COLO829 (cell line): ENCODE results near the gene LDHD.
A peak's percentile ranks its signal among the peaks of the same experiment; 100 is the strongest.

ENCODE experiments used
- DNase-seq: peaks from one replicate; pipeline ENCODE4 v3.0.0; 2012; ENCODE audit warnings: low spot score

The LDHD gene

GRCh38 chr16:75114946-75115825 is 1.4 kb downstream of the LDHD start:
- no peak for DNase-seq

DNA sequence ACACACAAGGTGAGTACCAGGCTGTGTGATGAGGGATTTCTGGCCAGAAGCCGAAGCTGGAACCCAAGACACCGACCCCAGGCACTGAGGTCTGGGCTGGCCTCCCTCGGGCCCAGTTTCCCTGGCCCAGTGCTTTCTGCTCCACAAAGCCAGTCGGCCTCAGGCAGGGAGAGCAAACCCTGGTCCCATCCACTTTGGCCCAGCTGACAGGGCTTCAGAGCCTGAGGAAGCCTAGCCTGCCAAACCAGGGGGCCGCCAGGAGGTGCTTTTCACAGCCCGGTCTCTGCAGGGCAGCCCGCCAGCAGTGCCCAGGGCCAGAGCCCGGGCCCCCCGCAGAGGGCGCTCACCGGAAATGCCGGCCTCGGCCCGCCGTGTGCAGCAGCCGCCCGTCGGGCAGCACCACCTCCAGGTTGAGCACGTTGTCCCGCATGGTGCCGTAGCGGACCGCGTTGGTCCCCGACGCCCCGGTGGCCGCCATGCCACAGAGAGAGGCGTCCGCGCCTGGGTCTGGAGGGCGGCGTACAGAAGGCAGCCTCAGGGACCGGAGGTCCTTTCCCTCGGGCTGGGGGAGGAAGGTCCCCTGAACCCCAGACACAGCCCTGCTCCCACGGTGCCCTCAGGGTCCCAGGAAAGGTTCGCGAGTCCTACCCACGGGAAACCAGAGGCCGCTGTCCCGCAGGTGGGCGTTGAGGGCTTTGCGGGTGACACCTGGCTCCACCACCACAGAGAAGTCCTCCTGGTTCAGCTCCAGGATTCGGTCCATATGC is 2.2 kb downstream of the LDHD start:
- DNase-seq, result no peak

DNA sequence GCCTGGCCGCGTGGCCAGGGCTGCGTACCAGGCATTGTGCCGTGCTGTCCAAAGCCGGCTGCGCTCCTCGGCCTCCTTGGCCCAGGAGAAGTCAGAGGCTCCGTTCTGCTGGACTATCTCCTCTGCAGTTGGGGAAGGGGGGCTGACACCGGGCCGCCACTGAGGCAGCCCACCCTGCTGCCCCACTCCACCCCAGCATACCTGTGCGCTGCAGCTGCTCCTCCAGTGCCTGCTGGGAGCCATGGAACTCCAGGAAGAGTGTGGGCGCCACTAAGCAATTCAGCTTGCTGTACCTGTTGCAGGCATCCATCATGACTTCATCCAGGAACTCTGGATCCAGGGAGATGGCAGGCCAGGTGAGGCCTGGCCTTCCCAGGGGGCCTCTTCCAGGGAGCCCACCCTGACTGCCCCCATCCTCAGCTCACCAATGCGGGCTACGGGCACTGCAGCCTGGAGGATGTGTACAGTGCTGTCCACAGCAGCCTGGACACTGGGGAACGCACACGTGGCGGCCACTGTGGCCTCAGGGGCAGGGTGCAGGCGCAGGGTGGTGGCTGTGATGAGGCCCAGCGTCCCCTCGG is 2.9 kb downstream of the LDHD start:
- DNase-seq, result no peak

- DNase-seq, result no peak
These were observed 3.7 kb downstream of the LDHD start for GRCh38 chr16:75112734-75113491.

- no peak for DNase-seq
These were observed 4.4 kb downstream of the LDHD start for GRCh38 chr16:75111961-75112733.

DNA sequence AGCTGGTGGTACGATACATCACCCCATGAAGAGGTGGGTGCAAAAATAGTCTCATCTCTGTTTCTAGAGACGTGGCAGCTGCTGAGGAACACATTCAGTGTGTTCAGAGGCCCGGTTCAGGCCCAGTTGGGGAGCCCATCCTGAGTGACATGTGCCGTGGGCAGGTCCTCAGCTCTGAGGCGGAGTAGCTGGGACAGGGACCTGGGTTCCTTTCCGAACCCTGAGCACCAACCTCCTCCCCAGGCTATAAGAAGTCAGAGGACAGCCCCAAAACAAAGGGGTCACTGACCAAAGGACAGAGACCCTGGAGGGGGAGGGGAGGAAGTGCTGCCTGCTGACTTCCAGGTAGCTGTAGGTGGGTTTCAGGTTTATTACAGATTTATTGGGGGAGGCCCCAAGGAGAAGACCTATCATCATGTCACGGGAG is 5.1 kb downstream of the LDHD start:
- no peak for DNase-seq

GRCh38 chr16:75110637-75111513 is 5.7 kb downstream of the LDHD start:
- peak; percentile 58 for DNase-seq

DNA sequence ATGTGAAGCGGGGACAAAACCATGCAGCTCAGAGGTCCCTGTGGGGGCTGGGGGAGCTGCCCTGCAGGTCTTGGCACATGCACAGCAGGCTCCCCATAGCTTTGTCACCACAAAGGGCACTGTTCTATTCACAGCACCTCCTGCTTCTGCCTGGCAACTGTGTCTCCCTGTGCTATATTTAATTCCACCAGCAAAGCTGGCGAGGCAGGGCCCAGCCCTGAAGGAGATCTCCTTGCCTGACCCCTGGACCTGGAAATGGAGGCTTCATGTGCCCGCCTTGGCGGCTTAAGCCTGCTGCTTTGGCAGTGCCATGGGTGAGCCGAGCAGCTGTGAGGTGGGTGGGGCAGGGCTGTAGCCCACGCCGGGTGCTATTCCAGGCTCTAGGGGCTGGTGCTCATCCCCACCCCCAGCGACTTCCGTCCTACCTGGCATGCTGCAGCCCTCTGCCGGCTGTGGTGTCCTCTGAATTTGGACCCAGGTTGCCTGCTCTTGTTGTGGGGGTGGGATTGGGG is 6.8 kb downstream of the LDHD start:
- no peak for DNase-seq

DNA sequence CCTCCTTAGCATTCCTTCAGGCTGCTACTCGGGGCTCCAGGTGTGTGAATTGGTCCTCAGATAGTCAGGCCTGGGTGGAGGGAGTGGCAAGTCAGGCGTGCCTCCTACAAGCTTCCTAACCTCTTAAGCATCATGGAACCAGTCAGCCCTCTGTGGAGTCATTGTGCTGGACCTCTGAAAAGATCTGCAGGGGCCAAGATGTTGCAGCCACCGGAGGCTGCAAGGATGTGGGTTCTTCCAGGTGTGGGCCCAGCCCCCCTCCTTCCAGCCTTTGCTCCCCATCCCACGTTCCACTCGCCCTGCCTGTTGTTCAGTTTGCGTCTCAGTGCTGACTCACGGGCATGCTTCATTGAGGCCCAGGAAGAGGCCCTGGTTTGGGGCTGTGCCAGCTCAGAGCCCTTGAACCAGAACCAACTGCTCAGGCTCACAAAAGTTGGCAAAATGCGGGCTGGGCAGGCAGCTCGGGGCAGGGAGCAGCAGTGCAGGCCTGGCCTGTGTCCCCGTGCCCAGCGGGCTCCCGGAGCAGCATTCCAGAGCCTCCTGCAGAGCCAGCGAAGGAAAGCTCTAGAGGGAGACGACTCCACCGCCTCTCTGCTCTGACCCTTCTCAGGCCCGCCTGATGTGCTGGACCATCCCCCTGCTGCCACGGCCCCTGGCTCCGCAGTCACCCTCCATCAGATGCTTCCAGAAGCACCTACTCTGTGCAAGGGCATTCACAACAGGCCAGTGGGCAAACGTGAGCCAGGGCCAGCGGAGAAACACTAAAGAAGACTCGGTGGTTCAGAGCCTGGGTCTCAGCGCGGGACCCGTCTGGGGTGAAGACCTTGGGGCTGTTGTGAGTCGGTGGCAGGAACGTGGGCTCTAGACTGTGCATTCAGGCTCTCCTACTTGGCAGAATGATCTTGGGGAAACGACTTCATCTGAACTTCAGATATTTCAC is 7.5 kb downstream of the LDHD start:
- DNase-seq, result no peak

DNA sequence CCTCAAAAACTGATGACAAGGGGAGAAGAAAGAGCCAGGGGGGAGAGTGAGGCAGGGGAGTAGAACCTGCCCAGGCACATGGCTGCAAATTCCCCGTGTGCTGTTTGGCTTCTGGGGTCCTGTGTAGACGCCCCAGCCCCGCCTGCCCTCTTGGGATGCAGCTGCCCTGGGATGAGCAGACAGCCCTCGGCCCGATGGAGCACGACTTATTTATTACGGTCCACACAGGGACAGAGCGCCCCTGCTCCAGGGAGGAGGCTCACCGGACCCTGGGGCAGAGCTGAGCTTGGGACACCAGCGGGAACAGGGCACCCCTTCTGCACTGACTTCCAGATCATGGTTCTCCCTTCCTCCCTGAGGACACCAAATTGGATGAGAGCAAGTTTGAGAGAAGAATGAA is 9.1 kb downstream of the LDHD start:
- DNase-seq, result no peak

DNA sequence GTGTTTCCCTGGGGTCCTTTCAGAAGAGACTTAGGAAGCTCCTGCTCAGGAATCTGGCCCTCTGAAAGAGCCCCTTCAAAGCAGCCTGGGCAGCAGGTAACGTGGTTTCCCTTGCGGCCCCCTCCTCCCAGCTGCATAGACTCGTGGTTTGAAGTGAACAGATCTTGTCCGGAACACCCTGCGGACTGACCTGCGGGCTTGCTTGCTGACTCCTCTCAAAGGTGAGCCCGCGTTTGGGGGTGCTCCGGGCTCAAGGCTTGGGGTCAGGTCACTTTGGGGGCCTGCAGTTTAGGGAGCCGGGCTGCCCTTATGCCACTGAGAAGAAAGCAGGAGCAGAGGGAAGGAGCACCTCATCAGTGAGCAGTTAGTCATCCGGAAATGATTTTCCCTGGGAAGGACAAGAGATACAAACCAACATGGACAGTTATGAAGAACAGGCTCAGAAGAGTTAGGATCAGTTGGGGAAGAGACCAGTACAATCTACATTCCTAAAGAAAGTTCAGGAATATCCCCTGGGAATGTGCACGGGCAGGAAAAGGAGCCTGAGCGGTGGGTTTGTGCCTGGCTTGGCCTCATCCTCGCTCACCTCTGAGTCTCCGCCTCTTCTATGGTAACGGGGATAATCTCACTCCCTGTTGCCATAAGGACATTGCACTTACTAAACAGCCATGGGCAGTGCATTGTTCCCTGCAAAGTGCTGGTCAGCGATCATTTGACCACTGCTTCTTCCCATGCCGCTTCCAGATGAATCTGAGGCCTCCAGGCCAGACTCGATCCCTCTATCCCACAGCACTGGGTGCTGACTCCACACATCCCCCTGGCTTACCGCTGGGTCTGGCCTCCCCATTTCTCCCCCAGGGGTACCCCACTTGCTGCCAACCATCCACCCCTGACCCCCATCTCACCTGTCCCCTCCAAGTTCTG is 10.0 kb downstream of the LDHD start:
- no peak for DNase-seq

GRCh38 chr16:75105306-75106061 is 11.1 kb downstream of the LDHD start:
- no peak for DNase-seq

DNA sequence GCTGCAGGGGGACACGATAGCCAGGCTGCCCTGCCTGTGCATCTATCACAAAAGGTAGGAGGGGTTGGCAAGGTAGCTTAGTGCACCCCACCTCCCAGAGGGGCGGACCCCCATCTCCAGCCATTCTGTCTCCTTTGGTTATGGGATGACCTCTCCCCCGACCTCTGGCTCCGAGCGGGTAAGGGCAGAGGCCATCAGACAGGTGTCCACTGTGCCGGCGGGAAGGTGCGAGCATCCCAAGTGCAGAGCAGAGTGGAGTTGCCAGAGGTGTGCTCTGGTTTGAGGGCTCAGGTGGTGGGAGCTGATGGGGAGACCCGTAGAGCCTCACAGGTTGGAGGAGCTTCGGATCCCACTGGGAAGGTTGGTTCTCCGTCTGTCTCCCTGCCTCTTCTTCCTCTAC is 11.7 kb downstream of the LDHD start:
- no peak for DNase-seq

GRCh38 chr16:75103994-75104393 is 12.6 kb downstream of the LDHD start:
- no peak for DNase-seq

DNA sequence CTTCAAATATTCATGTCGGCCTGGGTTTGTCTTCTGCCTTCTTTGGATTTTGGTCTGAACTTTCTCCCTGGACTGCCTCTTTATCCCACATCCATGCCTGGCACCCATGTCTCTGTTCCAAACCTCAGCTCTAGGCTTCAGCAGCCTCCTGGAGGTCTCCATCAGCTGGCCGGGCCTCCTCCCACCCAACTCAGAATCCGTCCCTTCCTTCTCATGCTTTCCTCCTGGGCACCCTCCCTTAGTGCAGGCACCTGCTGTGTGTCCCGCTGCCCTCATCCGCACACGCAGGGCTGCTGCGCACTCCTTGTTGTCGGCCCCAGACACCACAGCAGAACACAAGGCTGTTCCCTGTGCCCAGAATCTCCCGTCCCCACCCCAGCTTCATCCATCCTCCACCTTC is 14.0 kb downstream of the LDHD start:
- DNase-seq, result no peak

DNA sequence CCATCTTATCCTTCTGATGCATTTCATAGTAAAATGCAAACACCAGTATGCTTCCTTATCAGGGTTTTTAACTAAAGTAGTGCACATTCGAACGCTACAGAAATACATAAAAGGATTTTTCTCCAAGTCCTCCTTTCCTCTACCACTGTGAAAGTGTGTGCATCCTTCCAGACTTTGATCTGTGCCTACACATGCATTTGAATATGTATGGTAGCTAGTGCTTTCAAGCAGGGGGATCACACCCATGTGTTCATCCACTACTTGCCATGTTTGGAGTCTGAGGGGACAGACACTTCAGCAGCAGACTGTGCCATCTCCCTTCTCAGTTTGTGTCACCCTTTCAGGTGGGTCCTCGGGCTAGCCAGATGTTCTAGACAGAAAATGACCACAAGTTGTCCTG is 14.9 kb downstream of the LDHD start:
- DNase-seq, result no peak

DNA sequence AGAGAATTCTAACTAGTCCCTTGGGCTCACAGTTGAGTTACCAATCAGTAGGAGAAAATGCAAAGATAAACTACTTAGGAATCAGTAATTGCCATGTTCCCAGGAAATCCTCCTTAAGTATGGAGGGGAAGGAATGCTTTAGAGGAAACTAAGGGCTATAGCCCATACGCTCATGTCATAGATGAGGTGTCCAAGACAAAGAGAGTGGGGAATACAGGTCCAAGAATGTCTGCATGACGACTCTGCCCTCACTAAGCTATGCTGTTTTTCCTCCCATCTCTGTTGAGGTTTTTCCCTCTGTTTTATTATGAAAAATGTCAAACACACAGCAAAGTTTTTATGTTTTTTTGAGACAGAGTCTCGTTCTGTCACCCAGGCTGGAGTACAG is 16.0 kb downstream of the LDHD start:
- DNase-seq, result no peak
